ENCODE measurements around the gene HSPA1A.

DNA sequence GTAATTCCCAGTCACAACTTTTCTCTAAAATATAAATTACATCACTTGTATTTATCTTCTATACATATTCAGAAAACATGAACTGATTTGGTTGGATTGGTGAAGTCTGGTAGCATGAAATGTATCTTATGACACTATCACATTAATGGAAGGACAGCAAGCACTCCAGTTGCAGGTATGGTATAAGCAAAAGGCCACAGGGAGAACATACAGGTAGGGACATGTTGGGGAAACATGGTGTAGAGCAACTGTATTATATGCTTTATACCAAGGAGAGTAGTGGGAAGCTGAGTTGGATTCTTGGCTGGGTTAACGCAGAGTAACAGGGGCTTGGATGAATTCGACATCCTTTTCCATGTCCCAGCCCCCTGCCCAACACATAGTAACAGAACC, 18.4 kb upstream of the HSPA1A start:
- TF ChIP-seq POLR2A (IDR thresholded peaks at IDR 0.05; ENCODE audit: low read length): no peak
- no peak for TF ChIP-seq GATA1 (IDR thresholded peaks at IDR 0.05; ENCODE audit: low read depth, low read length)
